Left forelimb (tissue), 1 donor: ENCODE data around the gene CHAD.
"Not testable (repeated sequence)": the region's sequence is repeated elsewhere in the genome, so short reads cannot be mapped to it uniquely, and the experiment has no call there.

Experiments used
- DNase-seq: peaks from one replicate; pipeline ENCODE4 v3.0.0-alpha.2; 2018; ENCODE audit warnings: low spot score

Gene CHAD

DNA sequence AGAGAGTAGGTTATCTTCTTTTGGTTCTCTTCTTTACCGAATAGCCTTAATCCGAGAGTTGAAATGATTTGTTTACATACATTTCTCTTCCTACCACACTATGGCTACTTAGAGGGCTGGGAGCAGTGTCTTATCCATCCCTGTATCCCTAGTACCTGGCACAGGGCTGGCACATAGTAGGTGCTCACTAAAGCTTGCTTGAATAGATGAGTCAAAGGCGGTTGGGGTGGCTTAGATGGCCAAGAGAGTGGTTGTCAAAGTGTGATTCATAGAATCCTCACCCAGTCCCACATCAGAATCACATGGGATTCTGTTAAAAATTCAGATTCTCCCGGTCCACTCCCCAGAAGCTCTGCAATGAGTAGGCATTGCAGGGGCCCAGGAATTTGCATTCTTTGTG lies 11.1 kb downstream of the CHAD start:
- DNase-seq, result no peak

DNA sequence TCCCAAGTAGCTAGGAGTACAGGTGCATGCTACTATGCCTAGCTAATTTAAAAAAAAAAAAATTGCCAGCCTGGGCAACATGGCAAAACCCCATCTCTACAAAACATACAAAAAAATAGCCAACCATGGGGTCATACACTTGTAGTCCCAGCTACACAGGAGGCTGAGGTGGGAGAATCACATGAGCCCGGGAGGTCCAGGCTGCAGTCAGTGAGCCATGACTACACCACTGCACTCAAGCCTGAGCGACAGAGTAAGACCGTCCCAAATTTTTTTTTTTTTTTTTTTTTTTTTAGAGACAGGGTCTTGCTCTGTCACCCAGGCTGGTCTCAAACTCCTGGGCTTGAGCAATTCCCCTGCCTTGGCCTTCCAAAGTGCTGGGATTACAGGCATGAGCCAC lies 14.8 kb downstream of the CHAD start:
- DNase-seq, result no peak

- DNase-seq, result no peak
Measured at GRCh38 chr17:50452630-50453300, 15.9 kb downstream of the CHAD start.

DNA sequence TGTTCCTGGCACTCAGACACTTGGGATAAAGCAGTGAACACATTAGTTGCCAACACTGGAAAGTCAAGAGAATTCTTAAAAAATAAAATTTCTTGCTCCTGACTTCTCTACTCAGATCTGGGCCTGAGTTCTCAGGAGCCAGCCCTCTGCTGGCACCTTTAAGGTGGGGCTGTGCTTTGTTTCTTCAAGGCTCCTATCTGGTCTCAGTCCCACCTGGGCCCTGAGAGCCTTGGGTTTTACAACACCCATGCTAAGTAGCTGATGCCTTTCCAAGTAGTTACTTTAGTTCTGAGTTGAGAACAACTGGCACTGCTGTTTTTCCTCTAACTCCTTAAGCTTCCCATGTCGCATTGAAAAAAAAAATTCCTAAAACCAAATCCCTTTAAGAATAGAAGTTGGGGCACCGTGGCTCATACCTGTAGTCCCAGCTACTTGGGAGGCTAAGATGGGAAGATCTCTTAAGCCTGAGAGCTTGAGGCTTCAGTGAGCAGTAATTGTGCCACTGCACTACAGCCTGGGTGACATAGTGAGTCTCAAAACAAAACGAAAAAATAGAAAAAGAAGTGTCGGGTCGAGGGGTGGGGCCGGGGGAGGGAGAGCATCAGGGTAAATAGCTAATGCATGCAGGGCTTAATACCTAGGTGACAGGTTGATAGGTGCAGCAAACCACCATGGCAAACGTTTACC lies 16.6 kb downstream of the CHAD start:
- DNase-seq, result no peak

GRCh38 chr17:50448643-50449042 lies 20.0 kb downstream of the CHAD start:
- DNase-seq, result no peak

- DNase-seq, result no peak
Measured at GRCh38 chr17:50447870-50448595, 20.6 kb downstream of the CHAD start.

DNA sequence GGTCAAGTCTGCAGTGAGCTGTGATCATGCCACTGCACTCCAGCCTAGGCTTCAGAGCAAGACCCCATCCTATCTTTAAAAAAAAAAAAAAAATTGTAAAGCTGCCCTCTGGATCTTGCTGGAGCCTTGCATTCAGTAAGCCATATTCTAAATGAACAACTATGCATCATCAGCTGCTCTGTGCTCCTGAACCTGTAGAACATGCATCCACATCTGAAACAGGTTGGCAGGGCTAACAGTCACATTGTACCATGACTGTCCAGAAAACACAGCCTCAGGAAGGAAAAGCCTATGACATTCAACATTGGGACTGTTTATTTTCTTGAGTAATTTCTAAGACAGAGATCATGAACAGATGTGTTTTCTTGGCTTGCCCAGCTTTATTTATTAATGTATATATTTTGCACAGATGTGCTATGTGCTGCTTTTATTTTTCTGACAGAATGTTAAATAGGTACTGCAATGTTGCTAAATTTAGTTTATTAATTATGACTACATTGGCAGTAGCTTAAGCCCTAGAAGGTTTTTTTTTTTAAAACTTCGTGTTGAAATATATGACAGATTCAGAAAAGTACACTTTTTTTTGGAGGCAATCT lies 22.9 kb downstream of the CHAD start:
- DNase-seq, result no peak

DNA sequence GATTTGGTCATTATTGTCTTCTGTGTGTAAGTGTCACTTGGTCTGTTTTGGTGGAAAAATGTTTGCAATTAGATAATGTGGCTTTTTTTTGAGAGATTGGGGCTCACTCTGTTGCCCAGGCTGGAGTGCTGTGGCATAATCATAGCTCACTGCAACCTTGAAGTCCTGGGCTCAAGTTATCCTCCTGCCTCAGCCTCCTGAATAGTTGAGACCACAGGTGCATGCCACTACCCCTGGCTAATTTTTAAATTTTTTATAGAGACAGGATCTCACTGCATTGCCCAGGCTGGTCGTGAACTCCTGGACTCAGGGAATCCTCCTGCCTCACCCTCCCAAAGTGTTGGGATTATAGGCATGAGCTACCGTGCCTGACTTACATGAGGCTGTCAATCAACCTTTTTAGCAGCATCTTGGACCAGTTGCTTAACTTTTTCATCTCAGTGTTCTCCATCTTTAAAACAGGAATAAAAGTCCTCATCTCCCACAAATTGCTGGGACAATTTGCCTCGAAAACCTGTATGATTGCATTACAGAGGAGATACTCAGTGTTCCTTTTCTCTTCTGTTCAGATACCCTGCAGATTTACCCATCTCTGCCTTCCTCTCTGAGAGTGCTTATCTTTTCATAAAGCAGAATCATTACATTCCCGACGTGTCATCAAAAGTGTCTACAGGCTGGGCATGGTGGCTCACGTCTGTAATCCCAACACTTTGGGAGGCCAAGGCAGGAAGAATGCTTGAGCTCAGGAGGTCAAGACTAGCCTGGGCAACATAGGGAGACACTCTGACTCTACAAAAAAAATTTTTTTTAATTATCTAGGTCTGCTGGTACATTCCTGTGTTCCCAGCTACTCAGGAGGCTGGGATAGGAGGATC lies 23.6 kb downstream of the CHAD start:
- DNase-seq, result no peak

GRCh38 chr17:50443505-50443974 lies 25.1 kb downstream of the CHAD start:
- DNase-seq, result no peak

GRCh38 chr17:50440838-50441829 lies 27.5 kb downstream of the CHAD start:
- DNase-seq, result no peak

- no peak for DNase-seq
Measured at GRCh38 chr17:50440172-50440837, 28.4 kb downstream of the CHAD start.

- DNase-seq, result no peak
Measured at GRCh38 chr17:50439008-50439407, 29.7 kb downstream of the CHAD start.

DNA sequence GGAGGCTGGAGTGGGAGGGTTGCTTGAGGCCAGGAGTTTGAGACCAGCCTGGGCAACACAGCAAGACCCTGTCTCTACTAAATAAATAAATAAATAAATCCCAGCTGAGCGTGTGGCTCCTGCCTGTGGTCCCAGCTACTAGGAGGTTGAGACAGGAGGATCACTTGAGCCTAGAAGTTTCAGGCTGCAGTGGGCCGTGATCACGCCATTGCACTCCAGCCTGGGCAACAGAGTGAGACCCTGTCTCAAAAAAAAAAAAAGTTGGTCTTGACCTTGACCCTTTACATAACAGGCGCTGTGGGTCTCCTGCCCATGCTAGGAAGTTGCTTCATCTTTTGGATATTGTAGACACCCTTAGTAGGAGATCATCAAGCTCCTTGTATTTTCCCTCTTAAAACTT lies 31.3 kb downstream of the CHAD start:
- no peak for DNase-seq

GRCh38 chr17:50432125-50432762 lies 36.4 kb downstream of the CHAD start:
- no peak for DNase-seq

GRCh38 chr17:50430821-50431618 lies 37.7 kb downstream of the CHAD start:
- DNase-seq, result no peak

GRCh38 chr17:50429793-50430192 lies 38.9 kb downstream of the CHAD start:
- DNase-seq, result no peak

GRCh38 chr17:50428831-50429424 lies 39.8 kb downstream of the CHAD start:
- DNase-seq, result no peak

DNA sequence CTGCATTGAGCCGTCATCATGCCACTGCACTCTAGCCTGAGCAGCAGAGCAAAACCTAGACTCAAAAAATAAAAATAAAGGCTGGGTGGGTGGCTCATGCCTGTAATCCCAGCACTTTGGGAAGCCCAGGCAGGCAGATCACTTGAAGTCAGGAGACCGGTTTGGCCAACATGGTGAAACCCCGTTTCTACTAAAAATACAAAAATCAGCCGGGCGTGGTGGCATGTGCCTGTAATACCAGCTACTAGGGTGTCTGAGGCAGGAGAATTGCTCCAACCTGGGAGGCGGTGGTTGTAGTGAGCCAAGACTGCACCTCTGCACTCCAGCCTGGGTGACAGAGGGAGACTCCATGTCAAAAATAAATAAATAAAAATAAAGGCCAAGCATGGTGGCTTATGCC lies 40.6 kb downstream of the CHAD start:
- DNase-seq, result not testable (repeated sequence)
